K562 (cell line): Measurements from ENCODE around the gene SLC9B2. TPM values are rescaled to one million over a fixed set of nuclear protein-coding genes. Genes with fewer than 3 reads are reported as not detected.
A peak's percentile ranks its signal among the peaks of the same experiment; 100 is the strongest.

Experiments used
- CHCHD3 ChIP-seq: fragments of 250-450 bp; sonication (Bioruptor Pico); IDR thresholded peaks from 2 replicates; pipeline ENCODE4 v2.1.2; 2022; ENCODE audit warnings: mild to moderate bottlenecking
- CREM ChIP-seq: IDR thresholded peaks from 2 replicates; pipeline ENCODE4 v1.6.1; 2014; ENCODE audit warnings: antibody characterized with exemption, low read depth
- ETV5 ChIP-seq: sonication (generic); formaldehyde crosslinking; IDR thresholded peaks from 2 replicates; pipeline ENCODE4 v1.4.0; 2020; ENCODE audit warnings: low read depth, mild to moderate bottlenecking, missing genetic modification reagents
- EWSR1 ChIP-seq: fragments of 450-650 bp; IDR thresholded peaks from 2 replicates; pipeline ENCODE4 v1.6.1; 2018; ENCODE audit warnings: borderline replicate concordance, mild to moderate bottlenecking, low read depth, moderate library complexity; ENCODE audit not compliant: partially characterized antibody
- ILF3 ChIP-seq: fragments of 450-650 bp; IDR thresholded peaks from 2 replicates; pipeline ENCODE4 v1.6.1; 2018; ENCODE audit warnings: antibody characterized with exemption, mild to moderate bottlenecking, moderate library complexity, borderline replicate concordance
- MCM7 ChIP-seq, 2 experiments: fragments of 450-650 bp; IDR thresholded peaks; 2 replicates each; pipeline ENCODE4 v1.6.1; 2016 to 2018
- PHB ChIP-seq: fragments of 250-450 bp; sonication (Bioruptor Pico); IDR thresholded peaks from 2 replicates; pipeline ENCODE4 v1.5.0; 2021
- RBM14 ChIP-seq: fragments of 200-400 bp; formaldehyde crosslinking; IDR thresholded peaks from 2 replicates; pipeline ENCODE4 v1.6.1; 2018; ENCODE audit warnings: low read depth, mild to moderate bottlenecking, low read length, moderate library complexity, borderline replicate concordance; ENCODE audit not compliant: insufficient read depth
- TAF7 ChIP-seq: fragments of 450-650 bp; IDR thresholded peaks from 2 replicates; pipeline ENCODE4 v1.6.1; 2016; ENCODE audit warnings: missing genetic modification characterization, missing compliant biosample characterization
- TGIF2 ChIP-seq: sonication (generic); formaldehyde crosslinking; IDR thresholded peaks from 2 replicates; pipeline ENCODE4 v1.8.1; 2022; ENCODE audit warnings: mild to moderate bottlenecking, missing genetic modification reagents, moderate library complexity
- ZNF140 ChIP-seq: fragments of 250-450 bp; sonication (Bioruptor Pico); IDR thresholded peaks from 2 replicates; pipeline ENCODE4 v1.8.0; 2021; ENCODE audit warnings: moderate library complexity, mild to moderate bottlenecking, inconsistent platforms
- ZNF431 ChIP-seq: sonication (generic); formaldehyde crosslinking; IDR thresholded peaks from 2 replicates; pipeline ENCODE4 v1.8.0; 2022; ENCODE audit warnings: mild to moderate bottlenecking, missing genetic modification reagents
- ZNF592 ChIP-seq: fragments of 450-650 bp; IDR thresholded peaks from 2 replicates; pipeline ENCODE4 v1.6.1; 2017; ENCODE audit warnings: antibody characterized with exemption, mild to moderate bottlenecking
- polyA plus RNA-seq, 8 experiments: library from polyadenylated mRNA; depleted of rRNA in 4 of 8; stranded (reverse) in 5 of 8; unstranded in 3 of 8; fragments of >200 nt; fragmentation: Nextera tagmentation in 2 of 8; fragmentation: Illumina TruSeq in 1 of 8; extraction: Ambion mirVana in 2 of 8; extraction: Trizol in 1 of 8; gene quantifications; 2 replicates each; pipeline versions ENCODE4 v1.2.1 to v1.2.3, GENCODE V29; 2011 to 2014; ENCODE audit warnings: inconsistent platforms in 1 of 8, missing spikeins in 1 of 8
- total RNA-seq, 7 experiments: library from RNA; depleted of rRNA in 6 of 7; stranded (reverse); fragments of >200 nt in 6 of 7; fragmentation: Illumina TruSeq in 2 of 7; extraction: Trizol in 2 of 7; gene quantifications; 2 replicates each; pipeline versions ENCODE4 v1.2.1 to v1.2.3, GENCODE V29; 2011 to 2021; ENCODE audit warnings: low replicate concordance in 1 of 7
- TF ChIP-seq, protein P1 (sequence below): fragments of 150-350 bp; conservative IDR thresholded peaks from 2 replicates; pipeline ENCODE4 v1.6.1; 2014; ENCODE audit warnings: low read length
- TF ChIP-seq, protein P2 (sequence below), 3 experiments: fragments of 200-800 bp in 1 of 3; fragments of 250-450 bp in 1 of 3; fragments of 450-650 bp in 1 of 3; sonication (Bioruptor Pico) in 1 of 3; sonication (Bioruptor generic) in 1 of 3; formaldehyde crosslinking in 1 of 3; IDR thresholded peaks; 2 replicates each; pipeline versions ENCODE4 v1.6.1 to v1.8.0; 2016 to 2022; ENCODE audit warnings: mild to moderate bottlenecking in 2 of 3, missing genetic modification characterization in 2 of 3, missing compliant biosample characterization in 1 of 3, moderate library complexity in 1 of 3

Gene SLC9B2
- total and polyA plus RNA-seq, 9 of the 15 experiments (the other 6 are each of a cell fraction or from before 2014, with no cell fraction given), result 6.6 to 14.6 (median 11.4) TPM

GRCh38 chr4:103075894-103076746 is 441 bp downstream of the SLC9B2 start (continued):
- TF ChIP-seq TGIF2 (CRISPR knock-in tag) (peak; percentile 93), ZNF592 (peak; percentile 78), ETV5 (CRISPR knock-in tag) (0 out of 2 replicates have a peak, but pooled peaks have one; percentile 19), RBM14 (0 out of 2 replicates have a peak, but pooled peaks have one; percentile 67), TAF7 (tag) (no peak; the same call in 1 of the 2 replicates), PHB (CRISPR knock-in tag) (no peak), MCM7 (IDR thresholded peaks at IDR 0.05) (no peak), CHCHD3 (no peak), ZNF431 (CRISPR knock-in tag) (peak; percentile 91), ZNF140 (CRISPR knock-in tag) (no peak), EWSR1 (no peak), CREM (peak; percentile 47), ILF3 (no peak)
- TF ChIP-seq, protein P1, sequence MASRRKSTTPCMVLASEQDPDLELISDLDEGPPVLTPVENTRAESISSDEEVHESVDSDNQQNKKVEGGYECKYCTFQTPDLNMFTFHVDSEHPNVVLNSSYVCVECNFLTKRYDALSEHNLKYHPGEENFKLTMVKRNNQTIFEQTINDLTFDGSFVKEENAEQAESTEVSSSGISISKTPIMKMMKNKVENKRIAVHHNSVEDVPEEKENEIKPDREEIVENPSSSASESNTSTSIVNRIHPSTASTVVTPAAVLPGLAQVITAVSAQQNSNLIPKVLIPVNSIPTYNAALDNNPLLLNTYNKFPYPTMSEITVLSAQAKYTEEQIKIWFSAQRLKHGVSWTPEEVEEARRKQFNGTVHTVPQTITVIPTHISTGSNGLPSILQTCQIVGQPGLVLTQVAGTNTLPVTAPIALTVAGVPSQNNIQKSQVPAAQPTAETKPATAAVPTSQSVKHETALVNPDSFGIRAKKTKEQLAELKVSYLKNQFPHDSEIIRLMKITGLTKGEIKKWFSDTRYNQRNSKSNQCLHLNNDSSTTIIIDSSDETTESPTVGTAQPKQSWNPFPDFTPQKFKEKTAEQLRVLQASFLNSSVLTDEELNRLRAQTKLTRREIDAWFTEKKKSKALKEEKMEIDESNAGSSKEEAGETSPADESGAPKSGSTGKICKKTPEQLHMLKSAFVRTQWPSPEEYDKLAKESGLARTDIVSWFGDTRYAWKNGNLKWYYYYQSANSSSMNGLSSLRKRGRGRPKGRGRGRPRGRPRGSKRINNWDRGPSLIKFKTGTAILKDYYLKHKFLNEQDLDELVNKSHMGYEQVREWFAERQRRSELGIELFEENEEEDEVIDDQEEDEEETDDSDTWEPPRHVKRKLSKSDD, result no peak
- TF ChIP-seq, protein P2, sequence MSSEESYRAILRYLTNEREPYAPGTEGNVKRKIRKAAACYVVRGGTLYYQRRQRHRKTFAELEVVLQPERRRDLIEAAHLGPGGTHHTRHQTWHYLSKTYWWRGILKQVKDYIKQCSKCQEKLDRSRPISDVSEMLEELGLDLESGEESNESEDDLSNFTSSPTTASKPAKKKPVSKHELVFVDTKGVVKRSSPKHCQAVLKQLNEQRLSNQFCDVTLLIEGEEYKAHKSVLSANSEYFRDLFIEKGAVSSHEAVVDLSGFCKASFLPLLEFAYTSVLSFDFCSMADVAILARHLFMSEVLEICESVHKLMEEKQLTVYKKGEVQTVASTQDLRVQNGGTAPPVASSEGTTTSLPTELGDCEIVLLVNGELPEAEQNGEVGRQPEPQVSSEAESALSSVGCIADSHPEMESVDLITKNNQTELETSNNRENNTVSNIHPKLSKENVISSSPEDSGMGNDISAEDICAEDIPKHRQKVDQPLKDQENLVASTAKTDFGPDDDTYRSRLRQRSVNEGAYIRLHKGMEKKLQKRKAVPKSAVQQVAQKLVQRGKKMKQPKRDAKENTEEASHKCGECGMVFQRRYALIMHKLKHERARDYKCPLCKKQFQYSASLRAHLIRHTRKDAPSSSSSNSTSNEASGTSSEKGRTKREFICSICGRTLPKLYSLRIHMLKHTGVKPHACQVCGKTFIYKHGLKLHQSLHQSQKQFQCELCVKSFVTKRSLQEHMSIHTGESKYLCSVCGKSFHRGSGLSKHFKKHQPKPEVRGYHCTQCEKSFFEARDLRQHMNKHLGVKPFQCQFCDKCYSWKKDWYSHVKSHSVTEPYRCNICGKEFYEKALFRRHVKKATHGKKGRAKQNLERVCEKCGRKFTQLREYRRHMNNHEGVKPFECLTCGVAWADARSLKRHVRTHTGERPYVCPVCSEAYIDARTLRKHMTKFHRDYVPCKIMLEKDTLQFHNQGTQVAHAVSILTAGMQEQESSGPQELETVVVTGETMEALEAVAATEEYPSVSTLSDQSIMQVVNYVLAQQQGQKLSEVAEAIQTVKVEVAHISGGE (CRISPR knock-in tag; IDR thresholded peaks at IDR 0.05), result peak in 1 of 3 experiments; percentile 42; a peak in 1 of 6 replicates
